OCI-LY3 (cell line): ENCODE data around the gene AGRN.

Experiments used
- CTCF ChIP-seq: fragments of 200-600, 300-600 bp; sonication (generic); IDR thresholded peaks from 2 replicates; pipeline ENCODE4 v1.5.1; 2014; ENCODE audit warnings: antibody characterized with exemption, low read length, low read depth
- EZH2phosphoT487 ChIP-seq: fragments of 200-600 bp; shearing (Covaris generic); IDR thresholded peaks from 2 replicates; pipeline ENCODE4 v1.6.1; 2018; ENCODE audit warnings: antibody characterized with exemption, mixed run types, low read depth

- TF ChIP-seq CTCF (no peak), EZH2phosphoT487 (no peak)
Observed at GRCh38 chr1:1035291-1035943, 15.5 kb downstream of the AGRN start.
